ENCODE measurements around the gene HMBS.
"Not testable (repeated sequence)": the region's sequence is repeated elsewhere in the genome, so short reads cannot be mapped to it uniquely, and the experiment has no call there.

- not testable (repeated sequence) for TF ChIP-seq CTCF, POLR2A (IDR thresholded peaks at IDR 0.05)
Observed at GRCh38 chr11:119103161-119103664, 18.5 kb downstream of the HMBS start.

Data from uterus (tissue), 2 donors.